Fibroblast of the aortic adventitia (primary cell): ENCODE data around the gene ANKRD26. TPM values are rescaled to one million over a fixed set of nuclear protein-coding genes. Genes with fewer than 3 reads are reported as not detected.
"Not testable (repeated sequence)": the region's sequence is repeated elsewhere in the genome, so short reads cannot be mapped to it uniquely, and the experiment has no call there.

ENCODE experiments used
- DNase-seq: peaks from one replicate; pipeline ENCODE4 v3.0.0-alpha.2; 2010; ENCODE audit warnings: low read depth
- H3K4me3 ChIP-seq: 2 replicates; pipeline ENCODE4 v1.5.1; 2011; ENCODE audit warnings: low read depth, mild to moderate bottlenecking, control low read depth, low read length, moderate library complexity
- CTCF ChIP-seq: IDR thresholded peaks from 2 replicates; pipeline ENCODE4 v1.5.1; 2011; ENCODE audit warnings: mild to moderate bottlenecking, low read length, control low read depth, inconsistent platforms; ENCODE audit not compliant: insufficient read depth
- total RNA-seq: library from RNA; depleted of rRNA; stranded (reverse); fragments of >200 nt; gene quantifications from 2 replicates; pipeline ENCODE4 v1.2.3, GENCODE V29; 2012; ENCODE audit warnings: low replicate concordance

Gene ANKRD26
- total RNA-seq, 1 donor: 16.0 TPM

DNA sequence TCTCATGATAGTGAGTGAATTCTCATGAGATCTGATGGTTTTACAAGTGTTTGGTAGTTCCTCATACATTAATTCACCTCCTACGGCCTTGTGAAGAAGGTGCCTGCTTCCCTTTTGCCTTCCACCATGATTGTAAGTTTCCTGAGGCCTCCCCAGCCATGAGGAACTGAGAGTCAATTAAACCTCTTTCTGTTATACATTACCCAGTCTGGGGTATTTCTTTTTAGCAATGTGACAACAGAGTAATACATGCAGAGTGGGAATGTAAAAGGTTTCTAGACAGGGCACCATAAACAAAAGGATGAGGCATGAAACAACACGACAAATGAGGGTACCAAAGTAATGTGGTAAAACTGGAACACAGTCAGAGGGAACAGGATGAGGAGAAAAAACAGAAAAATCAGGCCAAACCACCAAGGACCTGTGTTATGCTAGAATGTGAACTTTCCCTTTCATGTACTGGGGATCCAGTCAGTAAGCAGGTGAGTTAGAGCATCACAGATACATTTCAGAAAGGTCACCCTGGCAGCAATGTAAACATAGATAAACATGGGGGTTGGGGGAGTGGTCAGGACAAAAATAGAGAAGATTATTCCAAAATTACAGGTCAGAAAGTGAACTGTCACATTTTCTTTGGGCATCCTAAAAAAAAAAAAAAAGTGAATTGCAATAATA is 31.9 kb downstream of the ANKRD26 start:
- H3K4me3 ChIP-seq: no peak overlapping the region
- TF ChIP-seq CTCF: no peak
- DNase-seq: no peak

- H3K4me3 ChIP-seq: no peak overlapping the region
- TF ChIP-seq CTCF: no peak
- DNase-seq: no peak
Measured at GRCh38 chr10:27065084-27065483, 35.2 kb downstream of the ANKRD26 start.

- no peak for DNase-seq
- H3K4me3 ChIP-seq: no peak overlapping the region
- TF ChIP-seq CTCF: no peak
Measured at GRCh38 chr10:27052656-27053055, 47.6 kb downstream of the ANKRD26 start.

GRCh38 chr10:27045247-27045646 is 55.0 kb downstream of the ANKRD26 start:
- not testable (repeated sequence) for H3K4me3 ChIP-seq, DNase-seq

GRCh38 chr10:27041196-27041595 is 59.1 kb downstream of the ANKRD26 start:
- no peak overlapping the region for H3K4me3 ChIP-seq
- TF ChIP-seq CTCF: no peak
- no peak for DNase-seq

GRCh38 chr10:27038168-27038567 is 62.1 kb downstream of the ANKRD26 start:
- H3K4me3 ChIP-seq: no peak overlapping the region
- TF ChIP-seq CTCF: no peak
- no peak for DNase-seq

- DNase-seq: no peak
- no peak overlapping the region for H3K4me3 ChIP-seq
- TF ChIP-seq CTCF: no peak
Measured at GRCh38 chr10:27035163-27035562, 65.1 kb downstream of the ANKRD26 start.
